Islet precursor cell (in vitro differentiated cells): Measurements from ENCODE around the gene CCDC141.
A peak's percentile ranks its signal among the peaks of the same experiment; 100 is the strongest.
"Not testable (repeated sequence)": the region's sequence is repeated elsewhere in the genome, so short reads cannot be mapped to it uniquely, and the experiment has no call there.

ENCODE experiments used
- DNase-seq: peaks from one replicate; pipeline ENCODE4 v3.0.0-alpha.2; 2018

The CCDC141 gene

GRCh38 chr2:179037807-179038206 is 12.1 kb downstream of the CCDC141 start:
- no peak for DNase-seq

DNA sequence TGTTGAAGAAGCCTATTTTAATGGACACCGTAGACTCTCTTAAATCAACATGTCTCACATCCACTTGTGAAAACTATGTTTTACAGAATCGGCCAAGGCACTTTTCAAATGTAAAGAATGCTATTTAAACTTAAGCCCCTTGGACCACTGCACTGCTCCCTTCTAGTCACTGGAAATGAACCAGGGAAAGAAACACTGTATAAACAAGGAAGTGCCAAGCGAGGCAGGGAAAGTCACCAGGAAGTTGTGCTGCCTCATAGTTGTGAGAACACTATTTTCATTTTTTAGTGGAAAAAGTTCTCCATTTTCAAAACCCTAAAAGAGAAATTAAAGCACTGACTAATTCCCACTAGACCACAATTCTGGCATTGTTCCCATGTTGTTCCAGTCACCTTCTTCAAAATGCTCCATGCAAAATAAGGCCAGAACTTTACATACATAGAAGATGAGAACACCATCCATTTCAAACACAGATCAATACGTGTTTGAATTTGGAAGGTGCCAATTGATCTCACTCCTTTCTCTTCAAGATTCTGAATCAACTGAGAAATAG is 13.5 kb downstream of the CCDC141 start:
- no peak for DNase-seq

GRCh38 chr2:179031731-179032408 is 18.1 kb downstream of the CCDC141 start:
- no peak for DNase-seq

- no peak for DNase-seq
Measured at GRCh38 chr2:179024445-179024844, 25.5 kb downstream of the CCDC141 start.

DNA sequence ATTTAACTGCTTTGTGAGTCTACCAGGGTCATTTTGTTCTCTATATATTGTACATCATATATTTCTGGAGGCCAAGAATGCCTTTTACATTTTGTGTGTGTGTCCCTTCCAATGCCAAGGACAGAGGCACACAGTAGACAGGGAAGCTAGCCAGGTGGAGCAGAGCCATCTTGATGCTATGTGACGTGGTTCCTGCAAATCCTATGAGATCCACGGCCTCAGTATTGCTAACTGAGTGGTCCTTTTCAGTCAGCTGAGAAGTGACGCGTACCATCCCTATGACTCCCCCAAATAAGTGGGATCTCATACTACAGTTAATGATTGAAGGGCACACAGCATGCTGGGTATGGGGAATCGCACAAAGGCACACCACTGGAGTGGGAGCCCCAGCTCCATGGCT is 27.3 kb downstream of the CCDC141 start:
- DNase-seq: no peak

DNA sequence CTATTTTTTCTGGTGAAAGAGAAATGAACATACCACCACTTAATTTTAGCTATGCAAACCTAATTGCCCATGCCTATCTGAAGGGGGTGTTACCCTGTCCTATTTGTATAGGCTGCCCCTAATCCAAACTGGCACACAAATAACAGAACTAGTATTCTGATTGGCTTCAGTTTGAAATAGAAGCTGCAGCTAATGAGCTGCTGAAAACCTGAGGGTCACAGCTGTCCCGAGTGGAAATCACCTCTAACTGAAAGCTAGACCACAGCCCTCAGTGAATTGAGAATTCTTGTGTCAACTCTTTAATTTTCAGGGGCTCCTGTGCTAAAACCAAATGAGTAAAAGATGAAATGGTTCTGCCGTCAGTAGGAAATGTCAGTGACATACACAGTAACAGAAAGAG is 28.7 kb downstream of the CCDC141 start:
- DNase-seq: no peak

DNA sequence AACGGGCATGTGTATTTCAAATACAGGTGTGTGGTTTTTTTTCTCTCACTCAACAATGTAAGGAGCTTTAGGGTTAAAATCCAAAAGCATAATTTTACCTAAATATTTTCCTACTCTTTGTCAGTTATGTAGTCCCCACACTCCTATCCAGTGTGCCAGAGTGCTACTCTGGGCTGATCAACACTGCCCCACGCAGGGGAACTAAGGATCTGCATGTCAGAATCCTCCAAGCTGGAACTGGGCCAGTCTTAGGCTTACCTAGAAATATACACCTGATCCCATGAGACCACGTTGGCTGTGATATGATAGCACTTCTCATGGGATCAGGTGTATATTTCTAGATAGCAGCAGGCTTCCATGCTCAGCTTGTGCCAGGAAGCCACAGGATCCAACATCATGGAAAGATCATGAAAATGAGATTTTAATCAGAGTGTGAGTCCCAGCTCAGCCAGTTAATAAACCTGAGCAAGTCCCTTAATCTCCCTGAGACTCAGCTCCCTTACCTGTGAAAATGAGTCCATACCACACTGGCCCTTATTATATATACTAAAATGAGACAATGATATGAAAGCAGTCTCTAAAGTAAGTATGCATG is 29.7 kb downstream of the CCDC141 start:
- DNase-seq: peak; percentile 78

GRCh38 chr2:179019260-179019659 is 30.7 kb downstream of the CCDC141 start:
- DNase-seq: no peak

GRCh38 chr2:179017773-179018357 is 32.1 kb downstream of the CCDC141 start:
- no peak for DNase-seq

- not testable (repeated sequence) for DNase-seq
Measured at GRCh38 chr2:179014189-179014588, 35.7 kb downstream of the CCDC141 start.

DNA sequence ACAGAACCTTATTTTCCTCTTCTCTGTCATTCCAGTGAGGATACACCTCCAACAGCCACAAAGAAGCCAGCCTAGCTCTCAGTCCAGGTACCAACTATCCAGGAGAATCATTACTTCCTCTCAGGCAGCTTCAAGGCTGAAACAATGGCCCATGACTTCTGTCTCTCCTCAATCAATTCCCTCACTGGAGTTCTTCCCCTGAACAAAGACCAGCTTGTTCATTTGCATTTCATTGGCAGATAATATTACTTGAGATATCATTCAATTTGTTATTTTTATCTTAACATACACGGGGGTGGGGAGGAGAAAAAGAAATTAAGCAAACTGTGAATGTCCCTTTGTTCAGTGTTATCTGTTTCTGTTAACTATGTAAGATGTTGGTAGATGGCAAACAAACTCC is 44.0 kb downstream of the CCDC141 start:
- no peak for DNase-seq

DNA sequence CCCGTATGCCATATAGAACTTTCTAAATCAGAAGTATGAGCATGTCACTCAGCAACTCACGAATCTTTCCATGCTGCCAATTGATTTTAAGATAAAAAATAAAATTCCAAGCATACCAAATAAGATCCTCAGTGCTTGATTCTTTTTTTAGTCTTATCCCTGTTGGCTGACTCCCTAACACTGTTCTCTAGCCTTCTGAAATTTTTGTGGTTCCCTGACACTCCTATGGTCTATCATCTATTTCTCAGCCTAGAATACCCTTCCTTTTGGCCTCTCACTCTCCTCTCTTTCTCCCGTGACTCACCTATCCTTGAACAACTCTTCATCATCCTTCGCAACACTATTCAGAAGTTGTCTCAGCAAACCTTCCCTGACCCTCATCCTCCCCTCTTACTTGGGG is 50.5 kb downstream of the CCDC141 start:
- DNase-seq: no peak

- DNase-seq: no peak
Measured at GRCh38 chr2:178998539-178998938, 51.4 kb downstream of the CCDC141 start.

DNA sequence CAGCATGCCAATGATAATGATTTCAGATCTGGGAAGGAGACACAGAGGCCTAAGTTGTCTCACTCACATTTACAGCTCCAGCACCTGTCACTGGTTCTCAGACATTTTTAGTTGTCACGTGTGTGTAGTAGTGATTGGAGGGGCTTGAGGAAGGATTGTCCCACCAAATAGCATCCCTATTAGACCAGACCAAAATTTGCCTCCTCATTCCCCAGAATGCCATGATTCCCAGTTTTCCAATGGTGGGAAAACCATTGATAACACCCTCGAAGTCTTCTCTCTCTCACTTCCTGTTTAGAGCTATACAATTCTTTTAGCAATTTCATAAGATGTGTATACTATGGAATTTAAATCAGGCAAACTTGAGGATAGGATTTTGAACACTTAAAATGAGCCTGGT is 52.5 kb downstream of the CCDC141 start:
- no peak for DNase-seq

GRCh38 chr2:178997067-178997466 is 52.9 kb downstream of the CCDC141 start:
- no peak for DNase-seq

DNA sequence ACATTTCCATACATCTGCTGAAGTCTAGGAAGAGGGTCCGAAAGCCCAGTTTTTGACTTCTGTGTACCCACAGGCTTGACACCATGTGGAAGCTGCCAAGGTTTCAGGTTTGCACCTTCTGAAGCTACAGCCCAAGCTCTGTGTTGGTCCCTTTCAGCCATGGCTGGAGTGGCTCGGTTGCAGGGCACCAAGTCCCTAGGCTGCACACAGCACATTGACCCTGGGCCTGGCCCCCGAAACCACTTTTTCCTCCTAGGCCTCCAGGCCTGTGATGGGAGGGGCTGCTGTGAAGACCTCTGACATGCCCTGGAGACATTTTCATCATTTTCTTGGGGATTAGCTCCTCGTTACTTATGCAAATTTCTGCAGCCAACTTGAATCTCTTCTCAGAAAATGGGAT is 55.7 kb downstream of the CCDC141 start:
- DNase-seq: no peak

- no peak for DNase-seq
Measured at GRCh38 chr2:178993788-178994187, 56.1 kb downstream of the CCDC141 start.

- not testable (repeated sequence) for DNase-seq
Measured at GRCh38 chr2:178992719-178993118, 57.2 kb downstream of the CCDC141 start.

- no peak for DNase-seq
Measured at GRCh38 chr2:178990533-178991241, 59.2 kb downstream of the CCDC141 start.

DNA sequence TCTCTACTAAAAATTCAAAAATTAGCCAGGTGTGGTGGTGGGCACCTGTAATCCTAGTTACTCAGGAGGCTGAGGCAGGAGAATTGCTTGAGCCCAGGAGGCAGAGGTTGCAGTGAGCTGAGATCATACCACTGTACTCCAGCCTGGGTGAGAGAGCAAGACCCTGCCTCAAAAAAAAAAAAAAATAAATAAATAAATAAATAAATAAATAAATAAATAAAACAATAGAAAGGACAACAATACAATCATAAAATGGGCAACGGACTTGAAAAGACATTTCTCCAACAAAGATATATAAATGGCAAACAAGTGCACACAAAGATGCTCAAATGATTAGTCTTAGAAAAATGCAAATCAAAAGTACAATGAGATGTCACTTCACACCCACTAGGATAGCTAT is 60.5 kb downstream of the CCDC141 start:
- not testable (repeated sequence) for DNase-seq

DNA sequence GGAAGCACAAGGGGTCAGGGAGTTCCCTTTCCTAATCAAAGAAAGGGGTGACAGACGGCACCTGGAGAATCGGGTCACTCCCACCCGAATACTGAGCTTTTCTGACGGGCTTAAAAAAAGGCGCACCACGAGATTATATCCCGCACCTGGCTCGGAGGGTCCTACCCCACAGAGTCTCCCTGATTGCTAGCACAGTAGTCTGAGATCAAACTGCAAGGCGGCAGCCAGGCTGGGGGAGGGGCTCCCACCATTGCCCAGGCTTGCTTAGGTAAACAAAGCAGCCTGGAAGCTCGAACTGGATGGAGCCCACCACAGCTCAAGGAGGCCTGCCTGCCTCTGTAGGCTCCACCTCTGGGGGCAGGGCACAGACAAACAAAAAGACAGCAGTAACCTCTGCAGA is 67.3 kb downstream of the CCDC141 start:
- not testable (repeated sequence) for DNase-seq

DNA sequence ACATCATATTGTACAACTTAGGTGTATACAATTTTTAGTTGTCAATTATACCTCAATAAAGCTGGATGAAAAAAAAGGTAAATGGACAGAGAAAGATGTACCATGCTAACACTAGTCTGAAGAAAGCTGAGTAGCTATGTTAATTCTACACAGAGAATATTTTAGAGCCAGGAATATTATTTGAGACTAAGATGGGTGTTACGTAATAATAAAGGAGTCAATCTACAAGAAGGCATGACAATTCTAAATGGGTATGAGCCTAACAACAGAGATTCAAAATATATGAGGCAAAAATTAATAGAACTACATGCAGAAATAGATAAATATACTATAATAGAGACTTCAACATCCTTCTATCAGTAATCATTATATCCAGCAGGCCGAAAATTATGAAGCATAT is 69.1 kb downstream of the CCDC141 start:
- DNase-seq: no peak

- no peak for DNase-seq
Measured at GRCh38 chr2:178978667-178979066, 71.3 kb downstream of the CCDC141 start.

GRCh38 chr2:178976351-178976750 is 73.6 kb downstream of the CCDC141 start:
- no peak for DNase-seq
